ENCODE measurements around the gene OCRL. TPM values are rescaled to one million over a fixed set of nuclear protein-coding genes. Genes with fewer than 3 reads are reported as not detected.

The OCRL gene
- total and polyA plus RNA-seq, 4 donors, result 3.1 to 13.1 (median 5.7) TPM

GRCh38 chrX:129634541-129634940, 94.5 kb downstream of the OCRL start:
- Histone ChIP-seq H3K27ac (ENCODE audit: low read depth in 1 of 2, low read length in 2 of 2) (no peak overlapping the region), H3K9me3 (ENCODE audit: control insufficient read depth in 4 of 4, low read length in 3 of 4) (no peaks in the 10 kb centered on the region), H3K9ac (ENCODE audit: low read depth in 1 of 2, low read length in 2 of 2) (no peak overlapping the region), H3K27me3 (ENCODE audit: control insufficient read depth in 4 of 4, insufficient read depth in 4 of 4, low read length in 3 of 4) (no peaks in the 10 kb centered on the region), H3K4me1 (ENCODE audit: control insufficient read depth in 4 of 4, insufficient read depth in 4 of 4, low read length in 3 of 4) (peaks cover 0 to 5% (median 1%) of the 10 kb centered on the region in 4 donors), H3K4me3 (ENCODE audit: low read depth in 1 of 3, low read length in 3 of 3) (no peak overlapping the region), H3K36me3 (ENCODE audit: control insufficient read depth in 4 of 4, insufficient read depth in 3 of 4, low read depth in 1 of 4, low read length in 3 of 4) (no peaks in the 10 kb centered on the region)
- WGBS, result 79% methylated on average over 7 of the region's 7 CpGs
- TF ChIP-seq REST (IDR thresholded peaks at IDR 0.05) (no peak), GABPA (IDR thresholded peaks at IDR 0.05 in 1 of 2, conservative IDR thresholded peaks at IDR 0.05 in 1 of 2) (no peak), MAX (IDR thresholded peaks at IDR 0.05) (no peak), RAD21 (IDR thresholded peaks at IDR 0.05) (no peak)
- DNase-seq (ENCODE audit: low spot score), result no peak

- H3K4me1 ChIP-seq (ENCODE audit: control insufficient read depth in 4 of 4, insufficient read depth in 4 of 4, low read length in 3 of 4), result peaks cover 0 to 5% (median 1%) of the 10 kb centered on the region in 4 donors
- no peak overlapping the region for H3K27ac ChIP-seq (ENCODE audit: low read depth in 1 of 2, low read length in 2 of 2)
- TF ChIP-seq NR2F2 (IDR thresholded peaks at IDR 0.05) (no peak), HNF4A (conservative IDR thresholded peaks at IDR 0.05) (peak in 1 of 2 donors; percentile 36), RXRA (IDR thresholded peaks at IDR 0.05) (peak; percentile 8 to 14)
- no peak for DNase-seq (ENCODE audit: low spot score)
- no peak overlapping the region for H3K9ac ChIP-seq (ENCODE audit: low read depth in 1 of 2, low read length in 2 of 2)
- H3K9me3 ChIP-seq (ENCODE audit: control insufficient read depth in 4 of 4, low read length in 3 of 4), result peaks cover 0 to 3% (median 0%) of the 10 kb centered on the region in 4 donors
- no peaks in the 10 kb centered on the region for H3K36me3 ChIP-seq (ENCODE audit: control insufficient read depth in 4 of 4, insufficient read depth in 3 of 4, low read depth in 1 of 4, low read length in 3 of 4)
- 71% methylated on average over 8 of the region's 8 CpGs for WGBS
- no peaks in the 10 kb centered on the region for H3K27me3 ChIP-seq (ENCODE audit: control insufficient read depth in 4 of 4, insufficient read depth in 4 of 4, low read length in 3 of 4)
- no peak overlapping the region for H3K4me3 ChIP-seq (ENCODE audit: low read depth in 1 of 3, low read length in 3 of 3)
These were observed 96.2 kb downstream of the OCRL start for GRCh38 chrX:129636175-129636681.

- no peak overlapping the region for H3K4me3 ChIP-seq (ENCODE audit: low read depth in 1 of 3, low read length in 3 of 3)
- H3K9ac ChIP-seq (ENCODE audit: low read depth in 1 of 2, low read length in 2 of 2), result no peak overlapping the region
- peaks cover 0 to 5% (median 1%) of the 10 kb centered on the region in 4 donors for H3K4me1 ChIP-seq (ENCODE audit: control insufficient read depth in 4 of 4, insufficient read depth in 4 of 4, low read length in 3 of 4)
- DNase-seq (ENCODE audit: low spot score), result peak; percentile 60
- H3K27ac ChIP-seq (ENCODE audit: low read depth in 1 of 2, low read length in 2 of 2), result no peak overlapping the region
- H3K27me3 ChIP-seq (ENCODE audit: control insufficient read depth in 4 of 4, insufficient read depth in 4 of 4, low read length in 3 of 4), result no peaks in the 10 kb centered on the region
- WGBS, result 24% methylated on average over 13 of the region's 13 CpGs
- TF ChIP-seq ATF3 (IDR thresholded peaks at IDR 0.05), result no peak
- no peak for TF ChIP-seq EGR1 (IDR thresholded peaks at IDR 0.05; ENCODE audit: low read depth in 2 of 2)
- peak; percentile 84 to 87 for TF ChIP-seq RAD21 (IDR thresholded peaks at IDR 0.05)
- TF ChIP-seq CTCF (IDR thresholded peaks at IDR 0.05; ENCODE audit: low read depth, low read length, missing input control), result peak; percentile 83
- H3K9me3 ChIP-seq (ENCODE audit: control insufficient read depth in 4 of 4, low read length in 3 of 4), result peaks cover 0 to 8% (median 0%) of the 10 kb centered on the region in 4 donors
- no peaks in the 10 kb centered on the region for H3K36me3 ChIP-seq (ENCODE audit: control insufficient read depth in 4 of 4, insufficient read depth in 3 of 4, low read depth in 1 of 4, low read length in 3 of 4)
These were observed 97.4 kb downstream of the OCRL start for GRCh38 chrX:129637217-129638109.
